Activated CD4-positive, alpha-beta T cell treated with anti-CD3 and anti-CD28 coated beads, Interleukin-2, amount 50 U/mL, for 48 hours (primary cell): ENCODE results near the gene MIAT.

ENCODE experiments used
- DNase-seq, 2 experiments: peaks; one replicate each; pipeline ENCODE4 v3.0.0-alpha.2; 2020

The MIAT gene

DNA sequence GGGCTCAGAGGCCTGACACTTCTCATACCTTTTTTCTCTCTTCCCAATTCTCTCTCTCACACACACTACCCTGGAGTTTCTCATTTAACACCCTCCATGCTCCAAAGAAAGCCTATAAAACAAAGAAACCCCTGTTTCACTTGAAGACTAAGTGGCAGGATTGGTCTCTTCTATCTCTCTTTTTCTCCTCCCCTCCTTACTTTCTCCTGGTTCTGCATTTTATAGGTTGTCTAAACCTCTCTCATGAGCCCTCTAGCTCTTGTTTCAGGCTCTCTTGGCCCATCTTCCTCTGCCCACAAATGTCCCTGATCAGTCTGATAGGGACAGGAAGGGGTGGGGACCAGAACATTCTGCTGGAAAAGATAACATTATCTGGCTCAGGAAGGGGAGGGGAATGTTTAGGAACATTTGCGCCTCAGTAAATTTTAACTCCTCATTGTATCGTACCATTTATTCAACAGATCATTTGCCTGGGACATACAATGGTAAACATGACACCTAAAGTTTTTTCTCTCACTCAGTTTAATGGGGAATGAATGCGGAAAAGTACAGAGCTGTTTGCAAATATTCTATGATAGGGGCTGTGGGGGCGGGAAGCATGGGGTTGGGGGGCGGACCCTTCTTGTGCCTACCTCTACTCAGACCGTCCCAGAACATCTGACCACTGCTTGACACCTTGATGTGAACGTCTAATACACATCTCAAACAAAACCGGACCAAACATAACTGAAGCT, 24.8 kb upstream of the MIAT start:
- no peak for DNase-seq

DNA sequence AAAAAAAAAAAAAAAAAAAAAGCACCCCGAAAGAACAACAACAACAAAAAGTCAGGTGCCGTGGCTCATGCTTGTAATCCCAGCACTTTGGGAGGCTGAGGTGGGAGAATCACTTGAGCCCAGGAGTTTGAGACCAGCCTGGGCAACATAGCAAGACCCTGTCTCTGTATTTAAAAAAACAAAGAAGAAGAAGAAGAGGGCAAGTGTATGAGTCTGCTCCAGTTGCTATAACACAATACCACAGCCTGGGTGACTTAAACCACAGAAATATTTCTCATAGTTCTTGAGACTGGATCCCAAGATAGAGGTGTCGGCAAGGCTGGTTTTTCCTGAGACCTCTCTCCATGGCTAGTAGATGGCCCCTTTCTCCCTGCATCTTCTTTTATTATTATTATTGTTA, 23.2 kb upstream of the MIAT start:
- DNase-seq, result no peak

DNA sequence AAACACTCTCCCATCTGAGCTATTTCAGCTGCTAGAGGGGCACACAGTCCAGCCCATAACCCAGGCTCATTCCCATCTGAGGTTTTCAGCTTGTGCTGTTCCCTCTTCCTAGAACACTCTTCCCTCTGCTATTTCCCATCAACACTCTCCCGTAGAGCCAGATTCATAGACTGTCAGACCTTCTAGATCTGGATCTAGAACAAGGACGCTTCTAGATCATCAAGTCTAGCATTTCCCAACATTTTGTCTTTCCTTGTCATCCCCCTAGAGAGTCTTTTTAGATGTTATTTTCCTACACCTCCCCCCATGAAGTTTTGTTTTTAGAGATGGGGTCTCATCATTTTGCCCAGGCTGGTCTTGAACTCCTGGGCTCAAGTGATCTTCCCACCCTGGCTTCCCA, 22.3 kb upstream of the MIAT start:
- no peak for DNase-seq

DNA sequence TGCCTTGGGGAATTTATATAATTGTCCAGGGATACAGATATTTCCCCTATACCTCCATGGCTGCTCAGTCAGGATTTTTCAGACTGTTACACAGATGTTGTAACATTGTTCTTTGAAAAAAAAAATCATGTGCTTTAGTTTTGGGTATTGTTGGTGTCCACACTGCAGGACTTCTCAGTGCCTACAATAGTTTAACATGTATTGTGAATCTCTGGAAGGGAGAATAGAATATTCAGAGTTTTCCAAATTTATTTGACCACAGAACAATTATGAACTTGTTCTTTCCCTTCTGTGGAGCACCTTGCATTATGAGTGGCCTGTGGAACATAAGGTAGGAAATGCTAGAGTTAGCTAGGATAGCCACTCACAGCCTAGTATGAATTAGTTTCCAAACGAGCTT, 21.1 kb upstream of the MIAT start:
- DNase-seq, result no peak

DNA sequence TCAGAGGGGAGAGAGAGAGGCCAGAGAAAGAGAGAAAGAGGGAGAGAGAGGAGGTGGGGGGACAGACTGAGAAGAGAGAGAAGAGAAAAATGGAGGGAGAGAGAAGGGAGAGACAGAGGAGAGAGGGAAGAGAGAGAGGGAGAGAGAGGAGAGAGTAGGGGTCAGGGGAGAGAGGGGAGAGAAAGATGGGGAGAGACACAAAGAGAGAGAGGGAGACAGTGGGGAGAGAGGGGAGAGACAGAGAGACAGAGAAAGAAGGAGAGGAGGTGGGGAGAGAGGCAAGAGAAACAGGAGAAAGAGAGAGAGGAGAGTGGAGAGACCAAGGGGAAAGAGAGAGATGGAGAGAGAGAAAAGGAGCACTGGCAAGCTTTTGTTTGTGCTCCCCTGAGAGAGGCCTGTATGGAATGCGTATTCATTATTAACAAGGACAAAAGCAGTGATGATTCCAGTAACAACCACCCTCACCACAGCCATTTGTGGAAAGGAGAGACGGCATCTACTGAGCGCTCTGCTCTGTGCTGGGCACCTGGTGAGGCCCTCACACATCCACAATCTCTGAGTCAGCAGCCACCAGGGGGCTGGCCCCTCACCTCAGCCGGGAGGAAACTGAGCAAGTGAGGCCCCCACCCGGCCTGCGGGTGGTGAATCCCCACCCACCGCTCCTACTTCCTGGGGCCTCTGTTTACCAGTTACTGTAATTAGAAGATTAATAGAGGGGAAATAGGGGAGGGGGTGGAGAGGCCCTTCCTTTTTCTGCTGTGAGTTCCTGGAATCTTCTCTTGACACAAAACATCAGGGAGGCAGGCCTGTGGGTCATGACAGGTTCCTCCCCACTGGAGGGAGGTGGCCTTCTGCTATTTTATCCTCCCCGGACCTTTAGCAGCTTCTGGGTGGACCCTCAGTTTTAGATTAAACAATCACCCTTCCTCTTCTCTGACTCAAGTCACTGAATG, 14.6 kb upstream of the MIAT start:
- DNase-seq, result peak; percentile 83 to 88

DNA sequence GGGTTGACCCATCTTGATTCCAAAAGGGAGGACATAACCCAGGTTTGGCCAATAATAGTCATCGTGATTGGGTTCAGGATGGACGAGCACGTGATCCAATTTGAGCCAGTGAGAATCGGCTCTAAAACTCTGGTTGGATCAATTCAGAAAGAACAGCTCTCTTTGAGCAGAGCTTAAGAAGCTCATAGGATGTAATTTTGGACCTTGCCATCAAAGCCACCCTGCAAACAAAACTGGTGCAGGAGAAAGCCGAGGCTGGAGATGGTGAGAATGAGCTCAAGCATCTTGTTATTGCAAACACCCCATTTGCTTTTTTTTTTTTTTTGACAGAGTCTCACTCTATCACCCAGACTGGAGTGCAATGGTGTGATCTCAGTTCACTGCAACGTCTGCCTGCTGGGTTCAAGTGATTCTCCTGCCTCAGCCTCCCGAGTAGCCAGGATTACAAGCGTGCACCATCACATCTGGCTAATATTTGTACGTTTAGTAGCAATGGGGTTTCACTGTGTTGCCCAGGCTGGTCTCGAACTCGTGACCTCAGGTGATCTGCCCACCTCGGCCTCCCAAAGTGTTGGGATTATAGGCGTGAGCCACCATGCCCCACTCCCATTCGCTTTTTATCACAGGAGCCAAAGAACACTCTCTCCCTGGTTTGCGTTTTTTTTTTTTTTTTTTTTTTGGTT, 13.8 kb upstream of the MIAT start:
- no peak for DNase-seq

DNA sequence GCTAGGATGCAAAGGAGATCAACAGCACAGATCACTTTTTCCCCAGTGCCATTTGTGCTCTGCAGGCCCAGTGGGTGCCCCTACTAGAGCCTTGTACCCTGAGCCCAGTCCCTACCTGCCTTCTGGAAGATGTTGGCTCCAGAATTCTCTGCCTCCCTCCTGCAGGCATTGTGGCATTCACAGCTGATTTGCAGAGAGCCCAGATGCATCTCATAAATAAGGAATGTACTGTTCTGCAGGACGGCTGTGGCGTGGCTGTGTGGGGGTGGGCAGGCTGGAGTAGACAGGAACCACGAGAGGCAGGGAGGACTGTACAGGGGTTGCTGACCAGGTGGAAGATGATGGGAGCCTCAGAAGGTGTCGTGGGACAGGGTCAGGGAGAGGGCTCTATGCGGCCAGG, 11.2 kb upstream of the MIAT start:
- DNase-seq, result no peak

DNA sequence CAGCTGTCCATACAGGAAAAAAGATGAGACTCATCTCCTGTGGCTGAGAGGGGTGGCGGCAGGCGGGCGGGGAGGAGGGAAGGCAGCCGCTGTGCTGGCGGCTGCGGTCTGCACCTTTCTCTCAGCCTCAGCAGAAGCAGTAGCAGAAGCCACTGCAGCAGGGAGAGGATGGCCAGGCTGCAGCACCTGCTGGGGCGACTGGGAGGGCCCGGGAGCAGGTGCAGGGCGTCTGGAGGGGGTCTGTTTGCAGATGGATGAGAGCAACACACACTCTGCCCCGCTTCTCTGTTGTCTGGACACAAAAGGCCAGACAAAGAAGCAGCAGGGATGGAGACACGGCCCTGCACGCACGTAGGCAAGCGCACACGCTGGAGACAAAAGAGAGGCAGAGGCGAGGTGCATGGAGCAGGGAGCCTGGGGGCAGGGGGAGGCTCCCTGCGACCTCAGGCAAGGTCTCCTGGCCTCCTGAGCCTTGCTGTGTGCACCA, 9.3 kb upstream of the MIAT start:
- peak; percentile 40 to 51 for DNase-seq

DNA sequence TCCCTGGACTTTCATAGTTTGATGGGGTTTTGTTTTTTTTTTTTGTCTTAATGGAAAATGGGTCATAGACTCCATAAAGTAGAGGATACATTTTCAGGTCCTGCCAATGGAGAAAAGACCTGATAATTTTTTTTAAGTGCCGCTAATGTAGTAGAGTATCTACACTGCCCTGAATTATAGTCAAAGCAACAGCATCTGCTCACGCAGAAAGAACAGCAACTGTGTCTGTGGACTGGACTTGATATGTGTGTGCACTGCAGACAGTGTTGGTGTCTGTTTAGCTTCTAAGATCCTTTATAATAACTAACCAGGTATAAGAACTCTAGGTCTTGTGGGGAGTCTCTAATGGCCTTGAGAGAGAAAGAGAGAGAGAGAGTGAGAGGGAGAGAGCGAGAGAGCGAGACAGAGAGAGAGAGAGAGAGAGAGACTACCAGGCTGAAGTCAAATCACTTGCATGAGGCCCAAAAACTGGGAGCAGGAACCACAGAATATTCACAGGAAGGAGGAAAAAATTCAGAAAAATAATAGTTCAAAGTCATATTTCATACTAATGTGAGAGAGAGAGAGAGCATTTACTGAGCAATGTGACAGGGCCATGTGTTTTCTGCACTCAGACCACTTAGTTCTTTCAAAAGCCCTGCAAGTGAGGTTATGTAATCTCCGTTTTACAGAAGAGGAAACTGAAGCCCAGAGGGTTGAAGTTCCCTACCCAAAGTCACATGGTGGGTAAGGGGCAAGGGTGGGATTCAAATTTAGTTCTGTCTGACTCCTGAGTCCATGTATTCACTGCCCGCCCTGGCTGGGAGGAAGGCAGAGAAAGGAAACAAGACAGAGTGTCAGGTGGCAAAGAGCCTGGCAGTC, 8.6 kb upstream of the MIAT start:
- DNase-seq, result no peak

DNA sequence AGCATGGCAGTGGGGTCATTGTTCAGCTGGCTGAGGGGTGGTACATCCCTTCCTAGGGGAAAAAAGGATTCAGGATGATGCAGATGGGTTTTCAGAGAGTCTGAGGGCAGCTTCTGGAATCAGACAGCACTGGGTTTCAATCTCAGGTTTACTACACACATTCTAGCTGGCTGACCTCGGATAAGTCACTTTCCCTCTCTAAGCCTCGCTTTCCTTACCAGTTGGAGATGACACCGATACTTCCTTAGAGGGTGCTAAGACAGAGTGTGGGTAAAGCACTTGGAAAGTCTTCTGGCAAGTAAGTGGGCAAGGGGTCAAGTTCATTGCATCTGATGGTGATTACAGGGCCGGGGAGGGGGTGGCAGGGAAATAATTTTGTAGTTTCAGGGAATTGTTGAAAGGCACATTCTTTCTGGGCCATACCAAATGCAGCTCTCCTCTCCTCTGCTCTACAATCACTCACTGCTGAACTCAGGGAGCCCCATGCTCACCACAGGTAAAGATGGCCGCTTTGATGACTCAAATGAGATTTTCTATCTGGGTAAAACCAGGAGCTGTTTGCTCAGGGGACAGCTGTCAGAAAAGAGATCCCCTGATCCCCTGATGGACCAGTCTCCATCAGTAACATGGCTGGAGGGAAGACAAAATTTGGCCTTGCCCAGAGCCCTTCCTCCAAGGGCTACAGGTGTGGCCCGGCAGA, 6.5 kb upstream of the MIAT start:
- DNase-seq, result no peak

DNA sequence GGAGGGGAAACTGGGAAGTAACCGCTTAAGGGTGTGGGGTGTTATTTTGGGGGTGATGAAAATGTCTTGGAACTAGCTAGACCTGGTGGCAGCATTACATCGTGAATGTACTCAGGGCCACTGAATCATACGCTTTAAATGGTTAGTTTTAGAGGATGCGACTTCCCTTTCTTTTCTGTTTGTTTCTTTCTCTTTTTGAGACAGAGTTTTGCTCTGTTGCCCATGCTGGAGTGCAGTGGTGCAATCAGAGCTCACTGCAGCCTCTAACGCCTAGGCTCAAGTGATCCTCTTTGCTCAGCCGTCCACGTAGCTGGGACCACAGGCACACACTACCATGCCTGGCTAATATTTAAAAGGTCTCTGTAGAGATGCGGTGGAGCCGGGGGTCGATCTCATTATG, 5.6 kb upstream of the MIAT start:
- DNase-seq, result no peak

DNA sequence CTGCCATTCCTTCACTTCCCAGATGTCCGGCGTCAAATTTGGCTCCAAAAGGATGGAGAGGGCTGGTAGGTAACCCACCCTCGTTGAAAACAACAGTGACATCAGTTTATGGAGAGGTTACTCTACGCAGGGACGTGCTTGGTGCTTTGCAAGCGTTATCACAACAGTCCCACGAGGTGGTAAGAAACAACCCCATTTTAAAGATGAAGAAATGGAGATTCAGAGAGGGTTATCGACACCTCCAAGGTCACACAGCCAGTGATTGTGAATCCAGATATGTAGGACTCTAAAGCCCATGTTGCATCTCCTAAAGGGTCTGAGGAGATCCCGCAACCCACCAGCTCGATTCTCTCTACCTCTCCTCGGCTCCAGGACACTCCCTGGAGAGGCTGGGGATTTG, 773 bp downstream of the MIAT start:
- no peak for DNase-seq

DNA sequence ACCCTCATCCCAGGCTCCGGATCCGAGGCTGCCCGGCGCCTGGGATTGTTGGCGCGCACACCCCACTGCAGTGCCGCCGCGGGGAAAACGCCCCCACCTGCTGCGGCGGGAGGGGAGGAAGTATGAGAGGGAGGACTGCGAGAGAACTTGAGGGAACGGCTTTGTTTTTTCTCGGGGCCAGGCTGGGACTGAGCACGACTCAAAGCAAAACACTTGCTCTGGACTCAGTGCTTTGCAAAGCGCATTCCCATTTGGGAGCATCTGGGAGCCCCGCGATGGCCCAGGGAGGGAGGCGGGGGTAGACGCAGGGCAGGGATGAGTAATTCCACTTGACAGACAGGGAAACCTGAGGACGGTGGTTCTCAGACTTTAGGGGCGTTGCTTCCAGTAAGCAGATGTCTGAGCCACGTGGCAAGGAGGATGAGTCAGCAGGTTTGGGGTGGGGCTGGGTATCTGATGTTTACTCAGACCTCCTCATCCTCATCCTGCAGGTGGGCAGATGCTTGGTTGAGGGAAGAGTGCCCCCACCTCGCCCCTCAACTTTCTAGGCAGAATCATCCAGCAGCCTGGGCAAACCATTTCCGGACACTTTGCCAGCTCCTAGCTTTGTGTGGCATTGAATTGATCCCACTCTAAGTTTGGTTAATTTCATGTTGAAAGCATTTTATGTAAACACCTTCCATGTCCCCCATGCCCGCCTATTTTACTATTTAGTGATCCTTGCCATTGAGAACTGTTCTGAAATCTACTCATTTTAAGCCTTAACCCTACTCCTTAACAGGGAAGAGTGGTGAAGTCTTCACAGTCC, 1.5 kb downstream of the MIAT start:
- DNase-seq, result peak; percentile 83 to 90

DNA sequence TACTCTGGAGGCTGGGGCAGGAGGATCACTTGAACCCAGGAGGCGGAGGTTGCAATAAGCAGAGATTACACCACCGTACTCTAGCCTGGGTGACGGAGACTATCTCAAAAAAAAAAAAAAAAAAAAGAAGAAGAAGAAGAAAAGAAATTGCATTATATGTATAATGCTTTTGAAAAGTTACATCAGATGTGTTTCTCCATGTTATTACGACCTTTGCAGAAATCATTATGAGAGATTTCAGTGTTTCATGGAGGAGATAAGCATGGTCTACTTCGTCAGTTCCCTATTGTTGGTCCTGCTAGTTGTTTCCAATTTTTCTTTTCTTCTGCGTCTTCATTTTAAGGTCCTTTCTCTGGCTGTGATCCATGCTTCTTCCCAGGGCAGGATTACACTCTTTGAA, 3.0 kb downstream of the MIAT start:
- no peak for DNase-seq

DNA sequence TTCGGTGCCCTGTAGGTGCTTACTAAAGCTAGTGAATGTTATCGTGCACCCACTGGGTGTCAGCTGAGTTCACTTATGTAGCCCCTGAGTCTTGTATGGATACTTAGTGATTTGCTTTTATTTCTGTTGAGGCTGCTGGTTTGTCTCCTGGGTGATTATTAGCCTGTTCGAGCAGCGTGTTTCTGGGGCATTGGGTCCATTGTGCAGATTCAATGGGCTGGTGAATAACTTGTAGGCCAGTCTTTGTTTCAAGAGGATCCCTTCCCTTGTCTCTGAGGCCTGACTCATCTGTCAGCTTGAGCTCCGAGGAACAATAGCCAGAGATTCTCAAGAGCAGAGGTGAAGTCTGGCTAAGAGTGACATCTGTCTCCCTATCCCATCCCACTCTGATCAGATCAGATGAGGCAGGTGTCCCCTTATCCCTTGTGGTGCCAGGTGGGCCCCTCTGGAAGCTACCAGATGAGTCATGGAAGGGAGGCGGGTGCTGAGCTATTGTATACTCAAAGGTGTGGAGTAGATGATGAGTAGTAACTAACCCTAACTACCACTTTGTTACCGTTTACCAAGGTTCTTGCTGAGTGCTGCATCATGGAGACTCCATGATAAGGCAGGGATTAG, 3.7 kb downstream of the MIAT start:
- no peak for DNase-seq

DNA sequence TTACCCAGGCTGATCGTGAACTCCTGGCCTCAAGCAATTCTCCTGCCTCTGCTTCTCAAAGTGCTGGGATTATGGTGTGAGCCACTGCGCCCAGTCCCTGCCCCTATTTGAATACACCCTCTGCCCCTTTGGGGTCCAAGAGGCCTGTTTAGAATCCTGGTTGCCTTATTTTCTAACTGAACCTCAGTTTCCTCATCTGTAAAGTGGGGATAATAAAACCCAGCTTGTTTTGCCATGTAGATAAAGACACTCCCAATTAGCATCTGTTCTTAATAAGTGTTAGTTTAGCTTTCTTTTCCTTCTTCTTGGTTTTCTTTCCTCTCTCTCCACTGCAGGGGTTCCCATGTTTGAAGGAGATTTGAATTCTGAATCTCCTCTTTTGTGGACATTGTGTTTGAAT, 4.8 kb downstream of the MIAT start:
- DNase-seq, result no peak

DNA sequence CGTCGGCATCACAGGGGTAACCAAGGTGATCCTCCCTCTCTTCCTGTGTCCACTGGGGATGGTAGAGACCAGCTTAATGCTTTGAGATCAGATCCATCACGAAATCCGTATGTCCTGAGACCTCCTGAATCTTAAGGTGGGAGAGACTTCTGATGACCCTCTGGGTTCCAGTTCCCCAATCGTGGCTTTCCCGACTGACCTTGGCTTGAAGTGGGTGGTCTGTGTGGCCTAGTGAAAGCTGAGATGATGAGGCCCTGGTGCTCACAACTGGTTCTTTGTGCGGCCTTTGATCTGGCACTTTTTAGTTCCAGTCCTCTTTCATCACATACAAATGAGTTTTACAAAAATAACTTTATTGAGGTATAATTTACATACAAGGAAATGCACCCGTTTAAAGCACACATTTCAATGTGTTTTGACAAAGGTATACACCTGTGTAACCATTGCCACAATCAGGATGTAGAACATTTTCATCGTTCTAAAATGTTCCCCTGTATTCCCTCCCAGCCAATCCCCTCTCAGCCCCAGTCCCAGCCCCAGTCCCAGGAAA, 6.1 kb downstream of the MIAT start:
- no peak for DNase-seq

DNA sequence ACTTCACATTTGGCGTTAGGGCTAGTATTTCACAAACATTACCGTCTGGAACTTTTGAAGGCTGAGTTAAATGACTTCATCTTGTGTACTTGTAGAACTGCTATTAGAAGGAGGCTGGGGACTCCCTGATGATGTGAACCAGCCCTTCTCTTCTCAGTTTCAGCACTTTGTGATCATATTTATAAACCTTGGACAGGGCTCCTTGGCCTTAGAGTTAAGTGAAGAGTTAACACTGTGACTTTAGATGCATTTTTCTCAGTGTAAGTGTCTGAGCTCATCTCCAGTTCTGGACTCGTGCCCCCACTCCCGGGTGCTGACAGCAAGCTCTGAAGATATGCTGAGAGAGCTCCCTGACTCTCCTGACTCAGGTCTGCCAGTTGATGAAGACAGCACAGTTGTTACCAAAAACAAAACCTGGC, 8.4 kb downstream of the MIAT start:
- DNase-seq, result no peak

DNA sequence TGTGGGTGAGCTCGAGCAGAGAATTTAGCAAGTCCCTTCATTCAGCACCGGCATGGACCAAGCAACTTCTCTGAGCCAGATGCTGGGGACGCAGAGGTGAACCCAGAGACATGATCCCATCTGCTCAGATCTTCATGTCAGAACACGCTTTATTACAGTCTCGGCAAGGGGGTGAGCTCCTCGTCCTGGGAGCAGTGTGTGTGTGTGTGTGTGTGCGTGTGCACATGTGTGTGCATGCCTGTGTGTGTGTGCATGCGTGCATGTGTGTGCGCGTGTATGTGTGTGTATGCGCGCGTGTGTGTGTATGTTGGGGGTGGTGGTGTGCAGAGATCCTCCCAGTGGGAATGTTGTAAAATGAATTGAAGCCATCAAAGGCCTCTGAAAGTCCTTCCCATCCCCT, 9.8 kb downstream of the MIAT start:
- DNase-seq, result no peak

DNA sequence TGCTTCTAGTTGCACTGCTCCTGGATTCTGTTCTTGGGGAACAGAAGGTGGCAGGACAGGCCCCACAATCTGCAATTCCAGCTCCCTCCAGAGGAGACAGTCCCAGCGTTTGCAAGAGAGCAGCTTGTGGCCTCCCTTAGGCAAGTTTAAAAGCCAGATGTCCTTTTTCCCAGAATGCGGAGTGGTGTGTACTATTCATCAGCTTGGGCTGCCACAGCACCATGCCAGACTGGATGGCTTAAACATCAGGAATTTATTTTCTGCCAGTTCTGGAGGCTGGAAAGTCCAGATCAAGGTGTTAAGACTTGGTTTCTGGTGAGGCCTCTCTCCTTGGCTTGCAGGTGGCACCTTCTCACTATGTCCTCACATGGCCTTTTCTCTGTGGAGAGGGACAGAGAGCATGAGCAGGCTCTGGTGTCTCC, 11.7 kb downstream of the MIAT start:
- DNase-seq, result peak in 1 of 2 experiments; percentile 37
